Activated CD4-positive, alpha-beta T cell treated with anti-CD3 and anti-CD28 coated beads, Interleukin-2, amount 50 U/mL, for 48 hours (primary cell): ENCODE measurements around the gene ANKH.

Experiments used
- DNase-seq, 2 experiments: peaks; one replicate each; pipeline ENCODE4 v3.0.0-alpha.2; 2020

ANKH gene

DNA sequence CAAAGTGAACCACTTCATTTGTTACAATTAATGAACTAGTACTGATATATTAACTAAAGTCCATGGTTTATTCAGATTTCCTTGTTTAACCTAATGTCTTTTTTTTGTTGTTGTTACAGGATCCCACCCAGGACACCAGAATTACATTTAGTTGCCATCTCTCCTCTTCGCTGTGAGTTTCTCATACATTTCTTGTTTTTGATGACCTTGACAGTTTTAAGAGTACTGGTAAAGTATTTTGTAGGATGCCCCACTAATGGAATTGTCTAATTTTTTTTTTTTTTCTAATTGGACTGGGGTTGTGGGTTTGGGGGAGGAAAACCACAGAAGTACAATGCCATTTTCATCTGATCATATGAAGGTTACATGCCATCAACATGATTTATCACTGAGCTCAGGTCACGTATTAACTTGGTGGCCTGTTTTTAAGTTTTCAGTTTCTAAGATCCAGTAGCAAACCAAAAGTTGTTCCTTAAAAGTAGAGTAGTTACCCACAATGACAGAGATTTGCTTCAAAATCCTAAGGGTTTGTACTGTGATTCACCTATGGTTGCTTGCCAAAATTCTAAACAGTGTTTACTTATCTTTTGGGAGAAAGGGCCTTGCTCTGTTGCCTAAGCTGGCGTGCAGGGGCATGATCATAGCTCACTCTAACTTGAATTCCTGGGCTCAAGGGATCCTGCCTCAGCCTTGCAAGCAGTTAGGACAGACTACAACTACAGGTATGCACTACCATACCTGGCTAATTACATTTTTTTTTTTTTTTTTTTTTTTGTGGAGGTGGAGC, 211.6 kb downstream of the ANKH start:
- no peak for DNase-seq

- DNase-seq = no peak
Measured at GRCh38 chr5:14656898-14657297, 214.7 kb downstream of the ANKH start.

- no peak for DNase-seq
Measured at GRCh38 chr5:14655146-14655741, 216.3 kb downstream of the ANKH start.
